Activated naive CD8-positive, alpha-beta T cell (primary cell): ENCODE measurements around the gene THOC5.

Experiments used
- H3K27ac Mint-ChIP-seq: one replicate; pipeline ENCODE4 v1.8.0; 2021; ENCODE audit warnings: mixed read lengths
- H3K27me3 Mint-ChIP-seq: one replicate; pipeline ENCODE4 v1.8.0; 2021; ENCODE audit warnings: mixed read lengths
- H3K36me3 Mint-ChIP-seq: one replicate; pipeline ENCODE4 v1.8.0; 2021; ENCODE audit warnings: mixed read lengths
- H3K4me1 Mint-ChIP-seq: one replicate; pipeline ENCODE4 v1.8.0; 2021; ENCODE audit warnings: low read depth, mixed read lengths
- H3K4me3 Mint-ChIP-seq: one replicate; pipeline ENCODE4 v1.8.0; 2021; ENCODE audit warnings: mild to moderate bottlenecking, mixed read lengths
- H3K9me3 Mint-ChIP-seq: one replicate; pipeline ENCODE4 v1.8.0; 2021; ENCODE audit warnings: low read depth, mixed read lengths

THOC5 gene

DNA sequence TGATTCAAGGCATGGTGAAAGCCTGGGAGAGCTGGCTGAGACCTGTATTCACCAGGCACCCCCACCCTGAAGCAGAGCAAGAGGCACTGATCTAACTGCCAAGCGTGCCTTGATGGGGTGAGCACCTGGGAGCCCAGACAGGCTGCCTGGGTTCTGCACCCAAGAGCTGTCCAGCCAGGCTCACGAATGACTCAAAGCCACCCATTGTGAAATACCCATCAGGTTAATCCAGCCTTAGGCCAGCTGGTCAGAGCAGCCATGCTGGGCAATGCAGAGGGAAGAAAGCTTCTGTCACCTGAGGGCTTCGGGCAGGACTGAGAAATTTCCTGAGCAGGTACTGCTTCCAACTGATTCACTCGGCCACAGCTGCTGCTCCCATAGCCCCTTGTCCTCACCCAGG is 22.1 kb downstream of the THOC5 start:
- H3K27ac Mint-ChIP-seq = no peak overlapping the region
- no peaks in the 10 kb centered on the region for H3K27me3 Mint-ChIP-seq
- H3K36me3 Mint-ChIP-seq = peaks cover 16% of the 10 kb centered on the region
- H3K4me3 Mint-ChIP-seq = no peak overlapping the region
- H3K4me1 Mint-ChIP-seq = no peaks in the 10 kb centered on the region
- H3K9me3 Mint-ChIP-seq = peaks cover 4% of the 10 kb centered on the region

DNA sequence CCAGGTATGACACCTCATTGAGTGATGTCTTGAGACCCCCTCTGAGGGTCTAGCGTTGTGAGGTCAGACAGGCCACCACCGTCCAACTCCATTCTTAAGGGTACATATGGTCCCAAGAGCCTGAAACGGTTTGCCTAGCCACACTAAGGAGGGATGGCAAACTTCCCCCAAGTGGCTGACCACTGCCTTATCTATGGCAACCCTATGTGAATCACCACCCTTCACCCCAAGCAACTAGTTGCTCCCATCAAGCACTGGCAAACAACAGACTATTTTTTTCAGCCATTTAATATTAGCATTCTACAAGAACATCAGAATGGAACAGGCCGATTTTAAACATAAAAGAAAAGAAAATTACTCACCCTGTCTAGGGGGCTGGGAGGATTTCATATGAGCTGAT is 22.8 kb downstream of the THOC5 start:
- no peak overlapping the region for H3K4me3 Mint-ChIP-seq
- H3K36me3 Mint-ChIP-seq = peaks cover 18% of the 10 kb centered on the region
- no peaks in the 10 kb centered on the region for H3K4me1 Mint-ChIP-seq
- peaks cover 4% of the 10 kb centered on the region for H3K9me3 Mint-ChIP-seq
- no peaks in the 10 kb centered on the region for H3K27me3 Mint-ChIP-seq
- peak overlapping the region; percentile 66 for H3K27ac Mint-ChIP-seq

DNA sequence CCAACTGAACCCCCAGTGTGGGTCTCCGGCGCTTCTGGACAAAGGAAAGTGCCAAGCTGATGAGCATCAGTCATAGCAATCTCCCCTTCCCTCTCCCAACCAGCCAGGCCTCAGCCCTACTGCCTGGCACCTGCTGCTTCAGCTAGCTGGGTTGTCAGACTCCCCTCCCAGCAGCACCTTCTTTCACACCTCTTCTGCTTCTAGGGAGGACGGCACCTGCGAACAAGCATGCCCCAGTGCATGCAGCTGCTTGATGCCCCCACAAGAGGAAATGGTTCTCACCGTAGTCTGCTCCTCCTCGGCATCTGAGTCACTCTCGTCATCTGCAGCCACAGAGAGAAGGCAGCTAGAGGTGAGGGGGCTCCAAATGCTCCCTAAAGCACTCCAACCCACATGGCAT is 25.4 kb downstream of the THOC5 start:
- H3K27me3 Mint-ChIP-seq = no peaks in the 10 kb centered on the region
- no peaks in the 10 kb centered on the region for H3K4me1 Mint-ChIP-seq
- H3K36me3 Mint-ChIP-seq = peaks cover 9% of the 10 kb centered on the region
- no peak overlapping the region for H3K4me3 Mint-ChIP-seq
- H3K9me3 Mint-ChIP-seq = no peaks in the 10 kb centered on the region
- no peak overlapping the region for H3K27ac Mint-ChIP-seq

DNA sequence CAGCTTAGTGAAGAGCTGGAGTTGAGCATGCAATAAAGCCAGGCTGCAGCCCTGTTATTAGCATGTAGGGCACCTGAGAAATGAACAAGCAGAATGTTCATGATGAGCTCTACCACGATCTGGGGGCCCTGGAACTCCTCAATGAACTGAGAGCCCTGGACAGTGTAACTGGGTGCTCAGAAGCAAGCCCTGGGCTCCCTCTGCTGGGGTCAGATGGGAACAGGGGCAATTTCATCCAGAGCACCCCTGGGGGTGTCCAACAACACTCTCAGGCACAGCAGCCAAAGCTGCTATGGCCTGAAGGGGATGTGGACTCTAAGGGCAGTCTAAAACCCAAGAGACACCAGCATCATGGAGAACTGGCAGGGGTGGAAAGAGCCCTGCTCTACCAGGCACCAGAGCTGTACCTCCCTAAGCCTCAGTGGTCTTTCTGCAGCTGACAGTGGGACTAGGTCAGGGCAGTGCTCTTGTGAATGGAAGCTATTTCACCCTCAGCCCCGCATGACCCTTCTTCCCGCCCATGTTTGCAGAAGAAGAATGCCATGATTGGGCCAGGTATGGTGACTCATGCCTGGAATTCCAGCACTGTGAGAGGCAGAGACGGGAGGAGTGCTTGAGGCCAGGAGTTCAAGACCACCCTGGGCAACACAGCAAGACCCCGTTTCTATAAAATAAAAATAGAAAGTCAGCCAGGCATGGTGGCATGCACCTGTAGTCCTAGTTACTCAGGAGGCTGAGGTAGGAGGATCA is 28.9 kb downstream of the THOC5 start:
- Mint-ChIP-seq H3K9me3 (no peaks in the 10 kb centered on the region), H3K27me3 (no peaks in the 10 kb centered on the region), H3K36me3 (peaks cover 7% of the 10 kb centered on the region), H3K27ac (no peak overlapping the region), H3K4me3 (no peak overlapping the region), H3K4me1 (no peaks in the 10 kb centered on the region)

DNA sequence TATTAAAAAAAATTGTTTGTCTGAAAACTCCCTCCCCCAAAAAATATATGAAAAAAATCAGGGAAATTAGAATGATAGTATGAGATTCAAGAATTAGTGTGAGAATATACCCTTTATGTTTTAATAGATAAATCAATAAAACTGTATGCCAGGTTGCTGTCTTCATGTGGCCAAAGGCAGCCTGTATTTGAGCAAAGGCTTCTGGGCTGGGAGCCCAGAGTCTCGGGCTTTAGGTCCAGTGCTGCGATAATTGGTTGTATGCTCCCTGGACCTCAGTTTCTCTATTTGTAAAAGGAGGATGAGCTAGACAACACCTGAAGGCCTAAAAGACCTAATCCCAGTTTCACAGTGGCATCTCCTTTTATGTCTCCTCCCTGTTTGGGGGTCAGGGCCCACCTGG is 29.8 kb downstream of the THOC5 start:
- Mint-ChIP-seq H3K9me3 (no peaks in the 10 kb centered on the region), H3K4me3 (no peak overlapping the region), H3K36me3 (peaks cover 7% of the 10 kb centered on the region), H3K27ac (no peak overlapping the region), H3K4me1 (no peaks in the 10 kb centered on the region), H3K27me3 (no peaks in the 10 kb centered on the region)

DNA sequence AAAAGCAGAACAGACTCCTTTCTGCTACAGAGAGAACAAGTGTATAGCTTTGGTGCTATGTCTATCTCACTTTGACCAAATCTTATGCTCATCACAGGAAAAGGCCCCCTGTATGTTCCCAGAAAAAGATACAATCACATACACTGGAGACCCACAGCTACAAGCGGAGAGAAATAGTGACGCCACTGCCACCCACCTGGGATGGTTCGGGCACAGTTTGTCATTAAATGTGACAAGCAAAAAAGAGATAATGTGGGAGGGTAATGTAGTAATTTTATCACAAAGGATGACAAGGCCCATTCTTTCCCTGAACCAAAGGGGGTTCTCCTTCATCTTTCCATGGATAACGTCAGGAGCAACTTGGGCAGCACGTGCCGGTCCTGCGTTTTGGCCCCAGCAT is 32.0 kb downstream of the THOC5 start:
- Mint-ChIP-seq H3K4me1 (no peaks in the 10 kb centered on the region), H3K9me3 (no peaks in the 10 kb centered on the region), H3K36me3 (peaks cover 7% of the 10 kb centered on the region), H3K27me3 (no peaks in the 10 kb centered on the region), H3K27ac (no peak overlapping the region), H3K4me3 (no peak overlapping the region)

DNA sequence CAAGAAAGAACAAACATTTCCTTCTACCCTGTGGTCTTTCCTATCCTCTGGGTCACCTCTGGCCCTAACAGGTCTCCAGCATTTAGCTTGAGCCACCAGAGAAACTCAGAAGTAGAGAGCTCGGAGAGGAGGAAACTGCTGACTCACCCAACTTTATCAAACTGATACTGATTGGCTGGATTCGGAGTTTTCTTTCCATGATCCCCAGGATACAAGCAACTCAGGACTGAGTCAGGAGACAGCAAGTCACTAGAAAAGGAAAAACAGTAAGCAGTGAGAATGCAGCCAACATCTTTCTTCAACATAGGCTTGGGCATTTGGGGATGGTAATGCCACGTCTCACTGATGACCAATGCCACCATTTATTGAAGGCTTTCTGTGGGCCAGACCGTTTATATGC is 32.7 kb downstream of the THOC5 start:
- no peaks in the 10 kb centered on the region for H3K27me3 Mint-ChIP-seq
- H3K4me1 Mint-ChIP-seq = no peaks in the 10 kb centered on the region
- peaks cover 7% of the 10 kb centered on the region for H3K36me3 Mint-ChIP-seq
- no peak overlapping the region for H3K27ac Mint-ChIP-seq
- no peak overlapping the region for H3K4me3 Mint-ChIP-seq
- no peaks in the 10 kb centered on the region for H3K9me3 Mint-ChIP-seq

DNA sequence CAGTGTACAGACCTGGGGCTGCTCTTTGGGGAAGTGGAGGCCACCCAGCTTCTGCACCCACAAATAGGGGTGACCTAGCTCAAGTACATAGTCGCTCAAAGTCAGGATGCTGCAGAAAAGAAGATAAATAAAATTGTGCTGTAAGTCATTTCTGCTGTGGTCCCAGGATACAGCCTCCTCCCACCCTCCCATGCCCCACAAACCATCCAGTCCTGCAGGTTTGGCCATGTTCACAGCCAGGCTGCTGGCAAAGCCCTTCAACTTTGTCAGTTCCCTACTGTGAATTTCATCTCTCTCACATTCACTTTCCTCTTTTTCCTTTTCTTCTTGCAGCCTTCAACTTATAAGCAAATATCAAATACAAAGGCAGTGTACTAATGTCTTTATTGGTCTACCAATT is 33.6 kb downstream of the THOC5 start:
- Mint-ChIP-seq H3K4me3 (no peak overlapping the region), H3K36me3 (peaks cover 5% of the 10 kb centered on the region), H3K9me3 (no peaks in the 10 kb centered on the region), H3K27me3 (no peaks in the 10 kb centered on the region), H3K4me1 (no peaks in the 10 kb centered on the region), H3K27ac (no peak overlapping the region)

DNA sequence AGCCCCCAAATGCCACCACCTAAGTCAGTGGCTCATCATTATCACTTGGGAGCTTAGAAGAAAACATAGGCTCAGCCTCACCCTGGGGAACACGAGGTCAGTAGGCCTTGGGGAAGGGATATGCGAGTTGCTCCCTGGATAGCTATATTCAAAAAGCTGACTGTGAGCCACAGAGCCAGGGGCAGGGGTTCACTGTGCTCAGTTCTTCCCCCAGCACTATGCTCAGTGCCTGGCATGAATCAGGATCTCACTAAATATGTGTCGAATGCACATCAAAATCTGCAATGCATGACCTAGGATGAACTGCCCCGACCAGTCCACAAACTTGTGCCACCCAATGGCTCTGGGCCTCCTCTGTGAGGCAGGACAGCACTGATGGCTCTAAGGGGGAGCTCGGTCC is 35.1 kb downstream of the THOC5 start:
- Mint-ChIP-seq H3K36me3 (peaks cover 5% of the 10 kb centered on the region), H3K27ac (no peak overlapping the region), H3K27me3 (no peaks in the 10 kb centered on the region), H3K4me3 (no peak overlapping the region), H3K4me1 (no peaks in the 10 kb centered on the region), H3K9me3 (no peaks in the 10 kb centered on the region)

DNA sequence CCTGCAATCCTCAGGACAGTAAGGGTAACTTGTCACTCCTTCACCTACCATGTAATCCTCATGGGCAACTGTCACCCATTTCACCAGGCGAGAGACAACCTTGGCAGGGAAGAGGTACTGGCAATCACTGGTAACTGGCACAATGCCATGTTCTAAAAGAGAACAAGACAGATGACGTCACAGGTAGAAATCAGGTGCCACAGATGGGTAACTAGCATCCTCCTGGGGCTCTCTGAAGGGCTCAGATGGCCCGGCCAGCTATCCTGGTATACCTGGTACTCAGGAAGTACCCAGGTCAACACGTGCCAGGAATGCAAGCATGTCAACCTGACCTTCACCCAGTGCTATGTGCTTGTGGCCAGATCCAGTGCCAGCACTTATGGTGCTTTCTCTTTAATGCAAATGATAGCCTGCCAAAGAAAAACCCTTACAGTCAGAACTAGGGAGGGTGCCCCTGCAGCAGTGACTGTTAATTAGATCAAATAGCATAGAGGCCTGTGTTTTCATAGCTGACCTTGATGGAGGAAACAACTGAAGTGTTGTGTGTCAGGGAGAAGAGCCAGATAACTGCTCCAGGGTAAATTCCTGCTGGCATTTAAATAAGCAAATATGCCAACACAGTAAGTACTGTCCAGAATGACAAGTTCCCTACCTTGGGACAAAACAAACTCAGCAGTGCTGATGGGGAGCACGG is 36.2 kb downstream of the THOC5 start:
- no peak overlapping the region for H3K27ac Mint-ChIP-seq
- no peaks in the 10 kb centered on the region for H3K4me1 Mint-ChIP-seq
- peaks cover 5% of the 10 kb centered on the region for H3K36me3 Mint-ChIP-seq
- no peaks in the 10 kb centered on the region for H3K9me3 Mint-ChIP-seq
- no peak overlapping the region for H3K4me3 Mint-ChIP-seq
- H3K27me3 Mint-ChIP-seq = no peaks in the 10 kb centered on the region

DNA sequence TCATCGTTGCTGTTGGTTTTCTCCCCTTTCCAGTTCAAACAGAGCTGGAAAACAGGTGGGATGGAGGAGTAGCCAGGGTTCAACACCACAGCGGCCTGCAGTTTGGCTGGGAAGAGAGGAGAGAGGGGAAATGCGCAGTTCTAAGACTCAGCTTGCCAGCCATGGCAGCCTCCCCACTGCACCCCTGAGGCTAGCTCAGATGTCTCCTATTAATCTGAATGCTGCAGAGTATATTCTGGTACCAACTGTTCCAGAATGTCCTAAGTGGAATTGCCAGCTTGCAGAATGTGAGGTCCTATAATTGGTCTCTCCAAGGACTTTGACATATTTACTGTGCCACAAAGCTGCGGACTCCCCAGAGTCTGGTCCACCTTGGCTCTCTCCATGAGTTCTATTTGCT is 41.5 kb downstream of the THOC5 start:
- Mint-ChIP-seq H3K4me1 (peaks cover 1% of the 10 kb centered on the region), H3K4me3 (no peak overlapping the region), H3K27me3 (no peaks in the 10 kb centered on the region), H3K36me3 (peaks cover 6% of the 10 kb centered on the region), H3K27ac (no peak overlapping the region), H3K9me3 (no peaks in the 10 kb centered on the region)

DNA sequence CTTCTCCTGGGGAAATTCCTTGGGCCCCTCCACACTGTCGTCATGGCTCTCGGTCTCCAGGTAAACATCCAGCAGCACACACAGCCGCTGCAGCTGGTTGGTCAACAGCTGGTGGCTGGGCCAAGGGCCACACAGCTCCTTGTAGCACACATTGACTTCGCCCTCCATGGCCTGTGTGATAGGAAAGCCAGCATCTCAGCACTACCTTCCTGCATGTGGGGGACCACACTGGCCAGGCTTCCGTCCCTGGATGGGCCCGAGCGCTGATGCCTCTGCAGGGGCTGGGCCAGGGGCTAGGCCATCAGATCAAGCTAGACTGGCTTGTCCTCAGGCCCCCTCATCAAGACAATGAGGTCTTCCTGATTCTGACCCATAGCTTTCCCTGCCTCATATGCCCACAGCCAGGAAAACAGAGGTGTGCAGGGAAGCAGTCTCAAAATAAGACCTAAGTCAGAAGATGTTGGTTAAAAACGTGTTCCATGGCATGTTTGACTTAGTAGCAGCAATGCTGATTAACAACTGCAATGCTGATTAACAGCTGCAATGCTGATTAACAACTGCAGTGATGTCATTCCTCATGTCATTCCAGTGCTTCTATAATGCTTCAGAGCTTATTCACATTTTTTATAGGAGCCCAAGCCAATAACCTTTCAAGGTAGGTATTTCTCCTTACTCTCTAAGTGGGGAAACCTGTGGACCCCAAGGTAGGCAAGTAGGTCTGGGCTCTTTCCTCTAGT is 42.3 kb downstream of the THOC5 start:
- H3K27ac Mint-ChIP-seq = no peak overlapping the region
- H3K27me3 Mint-ChIP-seq = no peaks in the 10 kb centered on the region
- no peak overlapping the region for H3K4me3 Mint-ChIP-seq
- H3K4me1 Mint-ChIP-seq = peaks cover 1% of the 10 kb centered on the region
- H3K36me3 Mint-ChIP-seq = peaks cover 9% of the 10 kb centered on the region
- no peaks in the 10 kb centered on the region for H3K9me3 Mint-ChIP-seq

DNA sequence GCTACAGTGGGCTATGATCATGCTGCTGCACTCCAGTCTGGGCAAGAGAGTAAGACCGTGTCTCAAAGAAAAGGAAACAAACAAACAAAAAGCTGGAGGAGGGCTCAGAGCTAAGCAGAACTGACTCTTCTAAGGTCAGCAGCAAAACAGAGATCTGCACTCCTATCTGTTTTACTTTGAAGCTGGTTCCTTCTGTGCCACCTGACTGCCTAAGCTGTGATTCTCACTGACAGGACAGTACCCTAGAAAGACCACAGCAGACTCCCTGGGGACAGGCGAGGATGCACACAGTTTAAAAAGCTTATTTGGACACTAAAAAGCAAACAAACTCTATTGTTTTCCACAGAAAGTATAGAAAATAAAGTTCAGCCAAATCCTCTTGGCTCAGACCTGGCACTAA is 43.0 kb downstream of the THOC5 start:
- Mint-ChIP-seq H3K36me3 (peaks cover 9% of the 10 kb centered on the region), H3K9me3 (no peaks in the 10 kb centered on the region), H3K27ac (peak overlapping the region; percentile 42), H3K4me3 (no peak overlapping the region), H3K27me3 (no peaks in the 10 kb centered on the region), H3K4me1 (peaks cover 1% of the 10 kb centered on the region)

DNA sequence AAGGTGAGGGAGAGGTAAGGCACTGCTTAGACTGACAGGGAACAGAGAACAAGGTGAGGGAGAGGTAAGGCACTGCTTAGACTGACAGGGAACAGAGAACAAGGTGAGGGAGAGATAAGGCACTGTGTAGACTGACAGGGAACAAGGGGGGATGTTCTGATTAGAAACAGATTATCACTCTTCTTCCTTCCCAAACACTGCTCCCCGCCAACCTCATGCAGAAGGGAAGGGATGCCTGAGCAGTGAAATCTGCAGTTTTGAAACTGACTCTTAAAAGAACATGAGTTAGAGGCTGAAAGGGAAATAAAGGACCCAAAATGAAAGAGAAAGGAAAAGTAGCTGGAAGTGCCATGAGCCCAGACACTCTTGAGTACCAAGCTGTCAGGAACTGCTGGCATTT is 43.7 kb downstream of the THOC5 start:
- H3K4me1 Mint-ChIP-seq = peaks cover 1% of the 10 kb centered on the region
- no peak overlapping the region for H3K4me3 Mint-ChIP-seq
- peak overlapping the region; percentile 61 for H3K27ac Mint-ChIP-seq
- no peaks in the 10 kb centered on the region for H3K27me3 Mint-ChIP-seq
- peaks cover 9% of the 10 kb centered on the region for H3K36me3 Mint-ChIP-seq
- H3K9me3 Mint-ChIP-seq = no peaks in the 10 kb centered on the region

DNA sequence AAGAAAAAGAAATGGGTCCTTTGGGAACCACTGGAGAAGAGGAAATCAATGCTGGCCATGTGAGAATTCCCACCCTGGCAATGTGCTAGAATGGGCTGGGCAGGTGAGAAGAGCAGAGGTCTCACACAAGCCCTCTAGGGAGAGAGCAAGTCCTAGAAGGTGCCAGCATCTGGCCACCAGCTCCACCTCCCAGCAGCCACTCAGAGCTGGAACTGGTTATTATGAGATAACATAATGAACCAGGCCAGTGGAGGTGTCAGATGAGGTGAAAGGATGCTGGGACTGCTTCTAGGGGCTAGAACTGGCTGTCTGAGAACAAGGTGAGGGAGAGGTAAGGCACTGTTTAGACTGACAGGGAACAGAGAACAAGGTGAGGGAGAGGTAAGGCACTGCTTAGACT is 44.3 kb downstream of the THOC5 start:
- H3K4me3 Mint-ChIP-seq = no peak overlapping the region
- no peaks in the 10 kb centered on the region for H3K9me3 Mint-ChIP-seq
- H3K4me1 Mint-ChIP-seq = peaks cover 1% of the 10 kb centered on the region
- no peaks in the 10 kb centered on the region for H3K27me3 Mint-ChIP-seq
- no peak overlapping the region for H3K27ac Mint-ChIP-seq
- peaks cover 9% of the 10 kb centered on the region for H3K36me3 Mint-ChIP-seq
